SH-SY5Y (cell line): ENCODE data around the gene MTRR.

ENCODE experiments used
- GATA2 ChIP-seq: IDR thresholded peaks from 2 replicates; pipeline ENCODE4 v1.6.1; 2011; ENCODE audit warnings: mild to moderate bottlenecking, low read depth, low read length
- GATA3 ChIP-seq: IDR thresholded peaks from 2 replicates; pipeline ENCODE4 v1.6.1; 2011; ENCODE audit warnings: low read depth, mild to moderate bottlenecking, low read length, moderate library complexity

GRCh38 chr5:7823594-7823993, 45.4 kb upstream of the MTRR start:
- TF ChIP-seq GATA2 (no peak), GATA3 (no peak)
